IMR-90 (cell line): ENCODE results near the gene PCDHB10. TPM values are rescaled to one million over a fixed set of nuclear protein-coding genes. Genes with fewer than 3 reads are reported as not detected.
"Not testable (repeated sequence)": the region's sequence is repeated elsewhere in the genome, so short reads cannot be mapped to it uniquely, and the experiment has no call there.

Experiments used
- ATAC-seq: fragments of 200-7000 bp; cut with Tn5 transposase; 2 replicates; pipeline ENCODE4 v1.9.1; 2020; ENCODE audit warnings: low read depth, mild to moderate bottlenecking, moderate library complexity
- BruUV-seq: library from RNA; stranded (reverse); fragments of 400-500 nt; replicated peaks from 2 replicates; lab custom pipeline; 2021; lab: Mats Ljungman, UMichigan
- CTCF ChIA-PET: fragments of 300-600 bp; formaldehyde crosslinking; extraction: SDS; loops from one replicate; lab custom pipeline; 2021; ENCODE audit warnings: antibody characterized with exemption; lab: Yijun Ruan, JAX
- POLR2A ChIA-PET: fragments of 300-600 bp; sonication (Branson Sonifier 250); formaldehyde crosslinking; loops from one replicate; lab custom pipeline; 2022; ENCODE audit warnings: antibody characterized with exemption; ENCODE audit not compliant: unreplicated experiment; lab: Charles Lee
- DNase-seq: peaks from one replicate; pipeline ENCODE4 v3.0.0; 2013
- H2AFZ ChIP-seq: replicated peaks from 2 replicates; pipeline ENCODE3; 2013; ENCODE audit warnings: low read length, mild to moderate bottlenecking; ENCODE audit not compliant: poor library complexity
- H2AK5ac ChIP-seq: 2 replicates; pipeline ENCODE4 v1.6.1; 2013; ENCODE audit warnings: low read depth, low read length, inconsistent platforms
- H2AK9ac ChIP-seq: replicated peaks from 2 replicates; pipeline ENCODE3; 2013; ENCODE audit warnings: mild to moderate bottlenecking, low read depth, low read length, moderate library complexity; ENCODE audit not compliant: poor library complexity
- H2BK120ac ChIP-seq: 2 replicates; pipeline ENCODE4 v1.6.1; 2013; ENCODE audit warnings: low read depth, low read length, inconsistent platforms
- H2BK15ac ChIP-seq: 3 replicates; pipeline ENCODE4 v1.6.1; 2013; ENCODE audit warnings: low read depth, low read length, inconsistent platforms
- H2BK20ac ChIP-seq: 2 replicates; pipeline ENCODE4 v1.6.1; 2013; ENCODE audit warnings: low read depth, mild to moderate bottlenecking, inconsistent platforms, low read length, moderate library complexity
- H2BK5ac ChIP-seq: 2 replicates; pipeline ENCODE4 v1.6.1; 2013; ENCODE audit warnings: mild to moderate bottlenecking, low read depth, low read length, inconsistent platforms; ENCODE audit not compliant: poor library complexity, severe bottlenecking
- H3K14ac ChIP-seq: replicated peaks from 2 replicates; pipeline ENCODE4 v1.6.1; 2013; ENCODE audit warnings: low read depth, low read length, inconsistent platforms
- H3K18ac ChIP-seq: 2 replicates; pipeline ENCODE4 v1.6.1; 2013; ENCODE audit warnings: low read depth, low read length, control low read depth
- H3K23ac ChIP-seq: 2 replicates; pipeline ENCODE4 v1.6.1; 2013; ENCODE audit warnings: low read depth, low read length, inconsistent platforms
- H3K27ac ChIP-seq: 2 replicates; pipeline ENCODE4 v1.5.1; 2013; ENCODE audit warnings: mild to moderate bottlenecking, control low read depth, low read length; ENCODE audit not compliant: insufficient read depth
- H3K27me3 ChIP-seq: 2 replicates; pipeline ENCODE4 v1.6.1; 2013; ENCODE audit warnings: low read length; ENCODE audit not compliant: control insufficient read depth, insufficient read depth
- H3K36me3 ChIP-seq: 2 replicates; pipeline ENCODE4 v1.6.1; 2013; ENCODE audit warnings: low read length, mixed read lengths; ENCODE audit not compliant: control insufficient read depth, insufficient read depth
- H3K4ac ChIP-seq: 2 replicates; pipeline ENCODE4 v1.6.1; 2013; ENCODE audit warnings: low read depth, low read length, inconsistent platforms
- H3K4me1 ChIP-seq: 2 replicates; pipeline ENCODE4 v1.6.1; 2013; ENCODE audit warnings: low read length, mixed read lengths; ENCODE audit not compliant: control insufficient read depth, insufficient read depth
- H3K4me2 ChIP-seq: 2 replicates; pipeline ENCODE4 v1.6.1; 2013; ENCODE audit warnings: low read depth, mild to moderate bottlenecking, control low read depth, low read length, moderate library complexity
- H3K4me3 ChIP-seq: 2 replicates; pipeline ENCODE4 v1.5.1; 2013; ENCODE audit warnings: low read depth, mild to moderate bottlenecking, control low read depth, low read length, moderate library complexity; ENCODE audit not compliant: insufficient read depth
- H3K56ac ChIP-seq: 2 replicates; pipeline ENCODE4 v1.6.1; 2013; ENCODE audit warnings: low read length, inconsistent platforms; ENCODE audit not compliant: insufficient read depth; ENCODE audit errors: extremely low read depth
- H3K79me1 ChIP-seq, 2 experiments: 2 replicates each; pipeline ENCODE4 v1.6.1; 2013; ENCODE audit warnings: low read length in 2 of 2, inconsistent platforms in 1 of 2, low read depth in 1 of 2
- H3K9ac ChIP-seq: 2 replicates; pipeline ENCODE4 v1.6.1; 2013; ENCODE audit warnings: low read depth, low read length, control low read depth
- H3K9me1 ChIP-seq: 2 replicates; pipeline ENCODE4 v1.6.1; 2013; ENCODE audit warnings: low read length, inconsistent platforms; ENCODE audit not compliant: insufficient read depth
- H3K9me3 ChIP-seq: 2 replicates; pipeline ENCODE4 v1.6.1; 2013; ENCODE audit warnings: low read length; ENCODE audit not compliant: control insufficient read depth, insufficient read depth
- H4K20me1 ChIP-seq: 2 replicates; pipeline ENCODE4 v1.6.1; 2013; ENCODE audit warnings: low read length, inconsistent platforms; ENCODE audit not compliant: insufficient read depth
- H4K5ac ChIP-seq: 2 replicates; pipeline ENCODE4 v1.6.1; 2013; ENCODE audit warnings: mild to moderate bottlenecking, low read depth, low read length, control low read depth
- H4K8ac ChIP-seq, 2 experiments: 2 replicates each; pipeline ENCODE4 v1.6.1; 2013; ENCODE audit warnings: low read depth in 2 of 2, low read length in 2 of 2, control low read depth in 1 of 2, inconsistent platforms in 1 of 2
- H4K91ac ChIP-seq: 2 replicates; pipeline ENCODE4 v1.6.1; 2013; ENCODE audit warnings: low read depth, low read length, inconsistent platforms; ENCODE audit not compliant: insufficient read depth
- FOS ChIP-seq: fragments of 150-350 bp; IDR thresholded peaks from 2 replicates; pipeline ENCODE4 v1.6.1; 2016; ENCODE audit warnings: low read depth, low read length
- WGBS, 2 experiments: methylation state at CpG; one replicate each; pipeline versions ENCODE4 v1.1.5 to v1.1.7; 2013; ENCODE audit warnings: missing lambda C conversion rate in 2 of 2; ENCODE audit not compliant: insufficient read length in 1 of 2; ENCODE audit errors: extremely low coverage in 2 of 2; 5-methylcytosine and 5-hydroxymethylcytosine counted together
- dilution Hi-C: fragments of 300-500 bp; cut with HindIII; formaldehyde crosslinking; loops from one replicate; pipeline ENCODE4 v1.14.3; 2018; ENCODE audit warnings: low sequenced_read_pairs; ENCODE audit not compliant: unreplicated experiment
- in situ Hi-C: fragments of 300-500 bp; cut with MboI; formaldehyde crosslinking; loops from 3 replicates; pipeline ENCODE4 v1.14.3; 2019; ENCODE audit warnings: low sequenced_read_pairs, inconsistent platforms, mixed read lengths
- intact Hi-C: fragments of 100-400 bp; cut with micrococcal nuclease; formaldehyde crosslinking; loops from 2 replicates; pipeline ENCODE4 v1.10.0; 2022
- polyA plus RNA-seq, 3 experiments: library from polyadenylated mRNA; depleted of rRNA; stranded (reverse); fragments of >200 nt; gene quantifications; 2 replicates each; pipeline ENCODE4 v1.2.3, GENCODE V29; 2012; ENCODE audit warnings: low replicate concordance in 1 of 3
- total RNA-seq: library from RNA; depleted of rRNA; stranded (reverse); fragments of >200 nt; gene quantifications from 2 replicates; pipeline ENCODE4 v1.2.3, GENCODE V29; 2012

PCDHB10 gene
- total and polyA plus RNA-seq, 2 of the 4 experiments (the other 2 are of a cell fraction): 0.18 to 0.22 TPM

DNA sequence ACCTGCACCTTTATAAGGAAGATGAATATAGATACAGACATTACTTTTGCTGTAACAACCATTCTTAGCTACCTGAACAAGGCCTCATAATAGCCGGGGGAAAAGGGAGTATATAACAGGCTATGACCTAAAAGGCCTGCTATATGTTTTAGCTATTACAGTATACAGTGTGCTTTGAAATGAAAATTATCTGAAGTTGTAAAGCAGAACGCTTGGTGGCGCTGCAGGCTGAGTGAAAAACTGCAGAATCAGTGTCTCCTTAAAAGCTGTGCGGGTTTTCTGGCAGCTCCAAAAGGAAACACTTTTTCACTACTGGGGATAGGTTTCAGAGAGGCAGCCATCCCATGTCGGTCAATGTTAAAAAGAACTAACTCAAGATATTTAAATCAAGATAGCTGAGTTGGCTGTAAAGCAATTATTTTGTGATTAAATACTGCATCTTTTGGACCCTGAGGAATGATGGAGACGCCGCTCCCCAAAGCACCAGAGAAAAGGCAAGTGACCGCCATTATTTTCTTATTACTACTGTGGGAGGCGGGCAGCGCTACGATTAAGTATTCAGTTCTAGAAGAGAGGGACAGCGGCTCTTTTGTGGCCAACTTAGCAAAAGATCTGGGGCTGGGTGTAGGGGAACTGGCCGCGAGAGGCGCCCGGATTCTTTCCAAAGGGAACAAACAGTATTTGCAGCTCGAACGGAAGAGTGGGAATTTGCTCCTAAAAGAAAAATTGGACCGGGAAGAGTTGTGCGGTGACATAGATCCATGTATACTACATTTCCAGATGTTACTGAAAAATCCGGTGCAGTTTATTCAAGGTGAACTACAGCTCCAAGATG is 36.4 kb upstream of the PCDHB10 start:
- dilution Hi-C loops: no loop called here
- H3K4me2 ChIP-seq: no peak overlapping the region
- no peak overlapping the region for H4K8ac ChIP-seq
- no peaks in the 10 kb centered on the region for H3K9me1 ChIP-seq
- no peaks in the 10 kb centered on the region for H3K36me3 ChIP-seq
- CTCF ChIA-PET: no interaction called here
- H3K9ac ChIP-seq: no peak overlapping the region
- POLR2A ChIA-PET: no interaction called here
- H2AK9ac ChIP-seq: no peak overlapping the region
- peaks cover 15% of the 10 kb centered on the region; the same call in 1 of the 2 replicates for H3K9me3 ChIP-seq
- no peak overlapping the region for H2BK120ac ChIP-seq
- no peak for TF ChIP-seq FOS
- no TSS peak for BruUV-seq
- H3K27me3 ChIP-seq: no peaks in the 10 kb centered on the region
- no peak overlapping the region for H3K4ac ChIP-seq
- H3K14ac ChIP-seq: no peak overlapping the region
- no peak overlapping the region for H3K23ac ChIP-seq
- no peak overlapping the region for H3K18ac ChIP-seq
- H2BK15ac ChIP-seq: no peak overlapping the region
- no peaks in the 10 kb centered on the region for H3K79me1 ChIP-seq
- intact Hi-C loops: no loop called here
- ATAC-seq (no peak), DNase-seq (no peak)
- no peak overlapping the region for H3K27ac ChIP-seq
- H2BK20ac ChIP-seq: no peak overlapping the region
- no peak overlapping the region for H3K4me3 ChIP-seq
- H3K4me1 ChIP-seq: no peaks in the 10 kb centered on the region
- WGBS, 2 experiments: 10% methylated on average over 4 of the region's 21 CpGs; no CpG with 5 or more reads in 1 of the 2 experiments
- H4K20me1 ChIP-seq: no peaks in the 10 kb centered on the region
- in situ Hi-C loops: no loop called here
- no peak overlapping the region for H3K56ac ChIP-seq
- no peak overlapping the region for H2AFZ ChIP-seq
- H2BK5ac ChIP-seq: no peak overlapping the region
- H4K91ac ChIP-seq: no peak overlapping the region
- no peak overlapping the region for H4K5ac ChIP-seq
- no peak overlapping the region for H2AK5ac ChIP-seq

DNA sequence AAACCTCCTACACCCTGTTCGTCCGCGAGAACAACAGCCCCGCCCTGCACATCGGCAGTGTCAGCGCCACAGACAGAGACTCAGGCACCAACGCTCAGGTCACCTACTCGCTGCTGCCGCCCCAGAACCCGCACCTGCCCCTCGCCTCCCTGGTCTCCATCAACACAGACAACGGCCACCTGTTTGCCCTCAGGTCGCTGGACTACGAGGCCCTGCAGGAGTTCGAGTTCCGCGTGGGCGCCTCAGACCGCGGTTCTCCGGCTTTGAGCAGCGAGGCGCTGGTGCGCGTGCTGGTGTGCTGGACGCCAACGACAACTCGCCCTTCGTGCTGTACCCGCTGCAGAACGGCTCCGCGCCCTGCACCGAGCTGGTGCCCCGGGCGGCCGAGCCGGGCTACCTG is 34.8 kb upstream of the PCDHB10 start:
- BruUV-seq, H2BK5ac ChIP-seq, H2BK15ac ChIP-seq, ATAC-seq, H3K23ac ChIP-seq, POLR2A ChIA-PET, H4K91ac ChIP-seq, H4K5ac ChIP-seq, H3K36me3 ChIP-seq, H3K56ac ChIP-seq, H4K8ac ChIP-seq, H3K14ac ChIP-seq, H3K4me1 ChIP-seq, H2AK5ac ChIP-seq, H3K9ac ChIP-seq, H3K27ac ChIP-seq, in situ Hi-C loops, H2BK20ac ChIP-seq, H3K18ac ChIP-seq, H3K4me2 ChIP-seq, H3K9me1 ChIP-seq, H2AFZ ChIP-seq, dilution Hi-C loops, H3K9me3 ChIP-seq, H3K4ac ChIP-seq, H3K4me3 ChIP-seq, H3K27me3 ChIP-seq, CTCF ChIA-PET, H2BK120ac ChIP-seq, H2AK9ac ChIP-seq, H4K20me1 ChIP-seq, H3K79me1 ChIP-seq, intact Hi-C loops, DNase-seq: not testable (repeated sequence)
- 27% methylated on average over 3 of the region's 38 CpGs; no CpG with 5 or more reads in 1 of the 2 experiments for WGBS, 2 experiments
